Measurements from ENCODE around the gene MMP25.
"Not testable (repeated sequence)": the region's sequence is repeated elsewhere in the genome, so short reads cannot be mapped to it uniquely, and the experiment has no call there.

Gene MMP25

GRCh38 chr16:3029491-3030221 lies 16.7 kb upstream of the MMP25 start:
- DNase-seq (ENCODE audit: low spot score): no peak

GRCh38 chr16:3030222-3031212 lies 15.8 kb upstream of the MMP25 start:
- DNase-seq (ENCODE audit: low spot score): no peak

- DNase-seq (ENCODE audit: low spot score): no peak
Measured at GRCh38 chr16:3032624-3033023, 13.7 kb upstream of the MMP25 start.

GRCh38 chr16:3035289-3035971 lies 10.9 kb upstream of the MMP25 start:
- DNase-seq (ENCODE audit: low spot score): no peak

- DNase-seq (ENCODE audit: low spot score): no peak
Measured at GRCh38 chr16:3035972-3036725, 10.2 kb upstream of the MMP25 start.

- no peak for DNase-seq (ENCODE audit: low spot score)
Measured at GRCh38 chr16:3036726-3037315, 9.5 kb upstream of the MMP25 start, which contains the start of gene BICDL2. Gene BICDL2 (minus strand): TSS chr16:3036944. CDS start chr16:3035496, 1,448 bp downstream.

GRCh38 chr16:3038256-3038655 lies 8.1 kb upstream of the MMP25 start:
- no peak for DNase-seq (ENCODE audit: low spot score)

- no peak for DNase-seq (ENCODE audit: low spot score)
Measured at GRCh38 chr16:3038896-3039295, 7.5 kb upstream of the MMP25 start.

GRCh38 chr16:3042376-3042775 lies 4.0 kb upstream of the MMP25 start:
- DNase-seq (ENCODE audit: low spot score): no peak

- no peak for DNase-seq (ENCODE audit: low spot score)
Measured at GRCh38 chr16:3044708-3045107, 1.7 kb upstream of the MMP25 start.

GRCh38 chr16:3046641-3047386 lies 453 bp downstream of the MMP25 start:
- DNase-seq (ENCODE audit: low spot score): no peak

- DNase-seq (ENCODE audit: low spot score): no peak
Measured at GRCh38 chr16:3047387-3047720, 993 bp downstream of the MMP25 start.

- no peak for DNase-seq (ENCODE audit: low spot score)
Measured at GRCh38 chr16:3049921-3050481, 3.6 kb downstream of the MMP25 start.

- DNase-seq (ENCODE audit: low spot score): no peak
Measured at GRCh38 chr16:3050487-3050886, 4.1 kb downstream of the MMP25 start.

GRCh38 chr16:3051009-3051408 lies 4.6 kb downstream of the MMP25 start:
- DNase-seq (ENCODE audit: low spot score): no peak

- no peak for DNase-seq (ENCODE audit: low spot score)
Measured at GRCh38 chr16:3051494-3051893, 5.1 kb downstream of the MMP25 start.

- DNase-seq (ENCODE audit: low spot score): not testable (repeated sequence)
Measured at GRCh38 chr16:3052571-3053329, 6.4 kb downstream of the MMP25 start.

- DNase-seq (ENCODE audit: low spot score): not testable (repeated sequence)
Measured at GRCh38 chr16:3053330-3053710, 7.0 kb downstream of the MMP25 start.

- no peak for DNase-seq (ENCODE audit: low spot score)
Measured at GRCh38 chr16:3054965-3055733, 8.8 kb downstream of the MMP25 start.
